ENCODE data around the gene PHYKPL. TPM values are rescaled to one million over a fixed set of nuclear protein-coding genes. Genes with fewer than 3 reads are reported as not detected.

PHYKPL gene
- total RNA-seq, 1 experiment from 2014 or later: 48.8 TPM

- WGBS (ENCODE audit: extremely low coverage, insufficient read length, low lambda C conversion rate): no CpG with 5 or more reads among the region's 4 CpGs
- no peak overlapping the region for H3K27ac Mint-ChIP-seq
- H3K27me3 ChIP-seq (ENCODE audit: insufficient read depth, low read length): no peaks in the 10 kb centered on the region
- peaks cover 21% of the 10 kb centered on the region in 2 experiments for H3K4me1 Mint-ChIP-seq
- no peak overlapping the region for H4K5ac ChIP-seq (ENCODE audit: insufficient read length, low read depth, low read length)
- H2BK5ac ChIP-seq (ENCODE audit: insufficient read length, low read length): no peak overlapping the region
- no peak overlapping the region for H3K56ac ChIP-seq (ENCODE audit: insufficient read length, low read depth, low read length)
- H2BK20ac ChIP-seq (ENCODE audit: low read depth, low read length, poor library complexity, severe bottlenecking): no peak overlapping the region
- H3K18ac ChIP-seq (ENCODE audit: insufficient read length, low read depth, low read length): no peak overlapping the region
- H3K4me1 ChIP-seq (ENCODE audit: insufficient read depth, low read length): no peaks in the 10 kb centered on the region
- no peak overlapping the region for H2AK5ac ChIP-seq (ENCODE audit: insufficient read length, low read length)
- H4K8ac ChIP-seq (replicated peaks; ENCODE audit: insufficient read length, low read depth, low read length): no peak overlapping the region
- H3K14ac ChIP-seq (ENCODE audit: insufficient read depth, low read length): no peak overlapping the region
- H3T11ph ChIP-seq (ENCODE audit: low read length): no peak overlapping the region
- no peaks in the 10 kb centered on the region for H3K79me2 ChIP-seq (ENCODE audit: insufficient read depth, low read length)
- no peaks in the 10 kb centered on the region for H4K20me1 ChIP-seq (ENCODE audit: control insufficient read depth, insufficient read depth, insufficient read length)
- no peak overlapping the region for H3K4me2 ChIP-seq (ENCODE audit: insufficient read depth, insufficient read length, low read length)
- no peak overlapping the region for H3K9ac ChIP-seq (ENCODE audit: extremely low read depth, insufficient read length, low read length)
- no peak overlapping the region for H2BK120ac ChIP-seq (ENCODE audit: low read depth, low read length, poor library complexity, severe bottlenecking)
- no peak overlapping the region for H2BK12ac ChIP-seq (ENCODE audit: insufficient read length, low read depth, low read length)
- no peak overlapping the region for H2BK15ac ChIP-seq (ENCODE audit: low read depth, low read length)
- peaks cover 11% of the 10 kb centered on the region for H3K27me3 Mint-ChIP-seq (ENCODE audit: low read depth)
- H3K23me2 ChIP-seq (ENCODE audit: insufficient read length, low read depth, low read length, poor library complexity, severe bottlenecking): no peaks in the 10 kb centered on the region
- no peaks in the 10 kb centered on the region for H3K79me1 ChIP-seq (ENCODE audit: insufficient read depth, low read depth, low read length, poor library complexity, severe bottlenecking)
- H3K4me3 Mint-ChIP-seq: no peak overlapping the region
- no peak overlapping the region for H4K91ac ChIP-seq (ENCODE audit: insufficient read length, low read depth, low read length)
- H3K23ac ChIP-seq (ENCODE audit: insufficient read length, low read depth, low read length): no peak overlapping the region
- DNase-seq: no peak
- no peak for TF ChIP-seq CTCF (conservative IDR thresholded peaks at IDR 0.05)
- peaks cover 6 to 20% (median 7%) of the 10 kb centered on the region in 3 experiments for H3K36me3 Mint-ChIP-seq (ENCODE audit: insufficient read depth in 1 of 3, low read depth in 3 of 3)
- no peak overlapping the region for H2AFZ ChIP-seq (ENCODE audit: low read length)
- no peak overlapping the region for H3K4ac ChIP-seq (ENCODE audit: low read depth, low read length)
- H3K9me3 Mint-ChIP-seq: peaks cover 21 to 24% of the 10 kb centered on the region in 2 experiments
- no peak overlapping the region for H3K27ac ChIP-seq (ENCODE audit: insufficient read length, low read depth, low read length)
- no peaks in the 10 kb centered on the region for H3K9me3 ChIP-seq (ENCODE audit: control insufficient read depth, low read depth, low read length)
Observed at GRCh38 chr5:178191661-178192060, 40.9 kb downstream of the PHYKPL start.
